Cardiac fibroblast (primary cell): Measurements from ENCODE around the gene ACOX3.
"Not testable (repeated sequence)": the region's sequence is repeated elsewhere in the genome, so short reads cannot be mapped to it uniquely, and the experiment has no call there.

Source experiments
- DNase-seq, 2 donors: peaks; one replicate each; pipeline versions ENCODE4 v3.0.0 to v3.0.0-alpha.2; 2010; ENCODE audit warnings: low read depth in 2 of 2
- H3K4me3 ChIP-seq, 2 donors: replicated peaks in 1 of 2; 1 replicate in 1 of 2; 2 replicates in 1 of 2; pipeline ENCODE4 v1.5.1; 2011; ENCODE audit warnings: low read depth in 2 of 2, low read length in 2 of 2, mild to moderate bottlenecking in 2 of 2, moderate library complexity in 1 of 2
- TF ChIP-seq, protein P1 (sequence below): IDR thresholded peaks from one replicate; pipeline ENCODE4 v1.5.1; 2011; ENCODE audit warnings: low read depth, mild to moderate bottlenecking, low read length, inconsistent platforms

The ACOX3 gene

DNA sequence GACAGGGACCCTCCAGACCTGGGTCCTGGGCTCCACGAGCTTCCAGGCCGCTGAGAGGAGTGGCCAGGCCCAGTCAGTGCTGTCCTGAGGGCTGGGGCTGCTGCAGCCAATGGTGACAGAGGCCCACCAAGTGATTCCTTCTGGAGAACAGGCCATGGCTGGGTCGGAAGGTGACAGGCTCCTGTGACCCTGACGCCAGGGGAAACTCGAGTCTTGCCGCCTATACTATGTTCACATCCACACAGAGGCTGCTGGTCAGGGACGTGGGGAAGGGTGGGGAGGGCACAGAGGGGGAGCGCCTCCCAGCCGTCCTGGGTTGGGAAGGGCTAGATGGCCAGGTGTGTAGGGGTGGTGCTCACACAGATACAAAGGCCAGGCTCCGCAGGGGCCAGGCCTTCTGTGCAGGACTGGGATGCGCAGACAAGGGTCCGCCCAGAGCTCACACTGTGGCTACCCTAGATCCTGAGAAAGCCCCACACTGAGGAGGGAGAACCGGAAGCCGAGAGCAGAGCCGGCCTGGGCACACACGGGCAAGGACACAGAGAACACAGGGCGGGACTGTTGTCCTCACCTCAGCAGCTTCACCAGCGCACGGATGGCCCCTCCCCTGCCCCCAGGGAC is 89.6 kb downstream of the ACOX3 start:
- H3K4me3 ChIP-seq, result no peak overlapping the region
- no peak for DNase-seq
- TF ChIP-seq, protein P1, sequence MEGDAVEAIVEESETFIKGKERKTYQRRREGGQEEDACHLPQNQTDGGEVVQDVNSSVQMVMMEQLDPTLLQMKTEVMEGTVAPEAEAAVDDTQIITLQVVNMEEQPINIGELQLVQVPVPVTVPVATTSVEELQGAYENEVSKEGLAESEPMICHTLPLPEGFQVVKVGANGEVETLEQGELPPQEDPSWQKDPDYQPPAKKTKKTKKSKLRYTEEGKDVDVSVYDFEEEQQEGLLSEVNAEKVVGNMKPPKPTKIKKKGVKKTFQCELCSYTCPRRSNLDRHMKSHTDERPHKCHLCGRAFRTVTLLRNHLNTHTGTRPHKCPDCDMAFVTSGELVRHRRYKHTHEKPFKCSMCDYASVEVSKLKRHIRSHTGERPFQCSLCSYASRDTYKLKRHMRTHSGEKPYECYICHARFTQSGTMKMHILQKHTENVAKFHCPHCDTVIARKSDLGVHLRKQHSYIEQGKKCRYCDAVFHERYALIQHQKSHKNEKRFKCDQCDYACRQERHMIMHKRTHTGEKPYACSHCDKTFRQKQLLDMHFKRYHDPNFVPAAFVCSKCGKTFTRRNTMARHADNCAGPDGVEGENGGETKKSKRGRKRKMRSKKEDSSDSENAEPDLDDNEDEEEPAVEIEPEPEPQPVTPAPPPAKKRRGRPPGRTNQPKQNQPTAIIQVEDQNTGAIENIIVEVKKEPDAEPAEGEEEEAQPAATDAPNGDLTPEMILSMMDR, result no peak

DNA sequence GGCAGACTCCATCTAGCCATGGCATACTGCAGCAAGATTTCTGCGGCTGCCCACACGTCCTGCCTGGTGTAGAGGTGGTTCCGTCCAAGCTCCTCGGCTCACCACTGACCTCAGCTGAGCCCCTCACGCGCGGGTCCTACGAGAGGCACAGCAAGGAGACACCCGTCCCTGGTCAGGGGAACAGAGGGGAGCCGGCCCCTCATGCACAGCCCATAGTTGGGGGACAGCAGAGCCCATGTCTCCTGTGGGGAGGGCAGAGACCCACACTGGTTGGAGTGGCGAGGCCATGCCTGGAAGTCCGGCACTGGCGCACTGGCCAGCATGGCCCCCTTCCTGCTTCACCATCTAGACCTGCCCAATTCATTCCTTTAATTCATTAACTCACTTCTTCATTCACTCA is 90.2 kb downstream of the ACOX3 start:
- TF ChIP-seq, protein P1, result no peak
- no peak overlapping the region for H3K4me3 ChIP-seq
- no peak for DNase-seq

DNA sequence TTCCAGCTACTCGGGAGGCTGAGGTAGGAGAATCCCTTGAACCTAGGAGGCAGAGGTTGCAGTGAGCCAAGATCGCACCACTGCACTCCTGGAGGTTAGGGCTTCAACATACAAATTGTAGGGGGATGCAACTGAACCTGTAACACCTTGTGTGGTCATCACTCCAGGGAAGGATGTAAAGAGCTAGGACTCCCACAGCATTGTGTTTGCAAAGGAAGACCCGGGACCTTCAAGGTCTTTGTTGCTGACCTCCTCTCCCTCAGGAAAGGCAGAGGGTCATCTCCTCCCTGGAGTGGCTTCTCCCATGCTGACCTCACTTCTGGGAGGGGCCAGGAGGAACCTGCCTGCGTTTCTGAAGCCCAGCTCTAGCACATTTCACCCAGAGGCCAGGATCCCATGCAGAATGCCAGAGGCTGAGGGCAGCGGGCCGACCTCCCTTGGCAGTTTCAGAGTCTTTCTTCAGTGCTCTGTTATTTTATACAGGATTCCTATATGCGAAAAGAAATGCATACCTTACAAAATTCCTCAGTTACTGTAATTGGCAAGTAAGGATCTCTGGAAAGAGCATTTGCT is 90.8 kb downstream of the ACOX3 start:
- H3K4me3 ChIP-seq, result no peak overlapping the region
- TF ChIP-seq, protein P1, result no peak
- no peak for DNase-seq

DNA sequence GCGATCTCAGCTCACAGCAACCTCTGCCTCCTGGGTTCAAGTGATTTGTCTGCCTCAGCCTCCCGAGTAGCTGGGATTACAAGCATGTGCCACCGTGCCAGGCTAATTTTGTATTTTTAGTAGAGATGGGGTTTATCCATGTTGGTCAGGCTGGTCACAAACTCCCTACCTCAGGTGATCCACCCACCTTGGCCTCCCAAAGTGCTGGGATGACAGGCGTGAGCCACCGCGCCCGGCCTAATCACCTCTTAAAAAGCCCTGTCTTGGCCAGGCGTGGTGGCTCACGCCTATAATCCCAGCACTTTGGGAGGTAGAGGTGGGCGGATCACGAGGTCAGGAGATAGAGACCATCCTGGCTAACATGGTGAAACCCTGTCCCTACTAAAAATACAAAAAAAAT is 91.3 kb downstream of the ACOX3 start:
- not testable (repeated sequence) for DNase-seq, H3K4me3 ChIP-seq

DNA sequence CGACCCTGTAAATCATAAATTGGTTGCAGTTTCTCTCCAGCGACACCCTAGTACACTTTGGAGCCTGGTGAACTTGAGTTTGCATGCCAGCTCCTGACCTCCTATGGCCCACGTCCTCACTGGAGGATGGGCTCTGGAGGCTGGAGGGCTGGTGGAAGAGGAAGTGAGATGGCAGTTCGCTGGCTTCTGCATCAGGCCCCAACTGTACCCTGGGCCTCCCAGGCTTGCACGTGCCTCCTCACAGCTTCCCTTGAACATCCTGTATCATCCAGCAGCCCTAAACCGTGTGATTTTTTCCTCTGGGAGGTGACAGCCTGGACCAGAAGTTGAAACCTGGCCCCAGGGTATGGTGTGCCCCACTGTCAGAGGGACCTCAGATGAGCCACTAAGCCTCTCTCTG is 92.5 kb downstream of the ACOX3 start:
- no peak for DNase-seq
- TF ChIP-seq, protein P1, result no peak
- H3K4me3 ChIP-seq, result no peak overlapping the region

DNA sequence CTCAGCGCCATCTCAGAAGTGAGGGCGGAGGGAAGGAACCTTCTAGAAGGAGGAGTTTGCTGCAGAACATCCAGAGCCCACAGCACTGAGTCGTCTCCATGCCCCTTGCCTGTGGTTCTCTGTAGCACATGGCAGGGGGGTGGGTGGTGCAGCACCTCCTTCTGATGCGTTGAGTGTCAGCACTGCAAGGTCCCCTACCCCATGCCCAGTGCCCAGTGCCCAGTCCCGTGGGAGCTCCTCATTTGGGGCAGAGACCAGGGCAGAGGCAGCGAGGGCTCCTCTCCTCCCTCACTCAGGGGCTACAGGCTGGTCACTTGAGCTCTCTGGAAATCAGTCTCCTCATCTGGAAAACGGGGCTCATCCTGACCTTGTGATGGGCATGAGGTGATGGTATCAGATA is 92.9 kb downstream of the ACOX3 start:
- H3K4me3 ChIP-seq, result no peak overlapping the region
- TF ChIP-seq, protein P1, result no peak

DNA sequence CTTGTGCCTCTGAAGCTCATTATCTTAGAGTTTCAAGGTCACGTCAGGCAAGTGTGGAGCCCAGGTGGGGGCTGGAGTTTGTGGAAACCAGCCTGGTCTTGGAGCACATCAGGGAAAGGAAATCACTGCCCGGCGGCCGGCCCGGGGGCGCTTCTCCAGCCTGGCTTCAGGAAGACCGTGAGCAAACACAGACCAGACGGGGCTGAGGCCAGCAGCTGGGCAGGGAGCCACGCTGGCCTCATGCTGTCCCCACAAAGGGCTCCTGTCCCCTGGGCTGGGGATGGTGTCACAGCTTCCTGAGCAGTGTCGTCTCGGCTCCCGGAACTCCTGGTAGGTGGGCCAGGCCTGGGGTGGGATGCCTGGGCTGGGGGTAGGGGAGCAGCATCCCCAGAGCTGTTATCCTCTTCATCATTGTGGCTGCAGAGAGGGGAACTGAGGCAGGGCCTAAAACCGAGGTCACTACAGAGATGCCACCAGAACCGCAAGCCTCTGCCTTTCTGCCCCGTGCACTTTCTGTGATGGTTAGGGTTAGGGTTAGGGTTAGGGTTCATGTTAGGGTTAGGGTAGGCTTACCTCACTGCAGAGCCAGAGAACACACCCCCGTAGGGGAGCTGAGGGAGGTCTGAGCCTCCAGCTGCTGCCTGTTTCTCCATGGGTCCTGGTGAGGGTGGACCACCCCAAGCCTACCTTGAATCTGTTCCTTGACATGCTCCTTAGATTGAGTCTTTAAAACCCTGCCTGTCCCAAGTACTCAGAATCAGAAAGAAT is 93.5 kb downstream of the ACOX3 start:
- no peak overlapping the region for H3K4me3 ChIP-seq
- DNase-seq, result no peak
- TF ChIP-seq, protein P1, result no peak

More for the DNA sequence above, 92.9 kb downstream of the ACOX3 start:
- DNase-seq, result no peak
